A673 (cell line): ENCODE data around the gene RUNX2. TPM values are rescaled to one million over a fixed set of nuclear protein-coding genes. Genes with fewer than 3 reads are reported as not detected.

Source experiments
- BruUV-seq: library from RNA; stranded (reverse); fragments of 400-500 nt; replicated peaks from 2 replicates; lab custom pipeline; 2021; lab: Mats Ljungman, UMichigan
- CTCF ChIA-PET: fragments of 300-600 bp; sonication (Branson Sonifier 250); formaldehyde crosslinking; loops from one replicate; lab custom pipeline; 2022; ENCODE audit warnings: antibody characterized with exemption; lab: Charles Lee
- POLR2A ChIA-PET: fragments of 300-600 bp; sonication (Branson Sonifier 250); formaldehyde crosslinking; loops from one replicate; lab custom pipeline; 2022; ENCODE audit warnings: antibody characterized with exemption; ENCODE audit not compliant: low non-redundant PET; lab: Charles Lee
- DNase-seq: peaks from one replicate; pipeline ENCODE4 v3.0.0-alpha.2; 2015; ENCODE audit warnings: low spot score
- H3K27ac ChIP-seq: fragments of 200-600 bp; sonication (generic); 2 replicates; pipeline ENCODE4 v1.5.1; 2016; ENCODE audit warnings: mixed run types, low read depth, mild to moderate bottlenecking, mixed read lengths, antibody characterized with exemption, low read length; ENCODE audit not compliant: poor library complexity, severe bottlenecking
- H3K27me3 ChIP-seq: fragments of 200-600 bp; sonication (generic); replicated peaks from 2 replicates; pipeline ENCODE4 v1.6.1; 2017; ENCODE audit warnings: mixed run types, low read depth, mild to moderate bottlenecking, mixed read lengths, antibody characterized with exemption, low read length; ENCODE audit not compliant: insufficient read depth, poor library complexity
- H3K36me3 ChIP-seq: fragments of 200-600 bp; sonication (generic); 2 replicates; pipeline ENCODE4 v1.6.1; 2016; ENCODE audit warnings: mixed run types, mild to moderate bottlenecking, mixed read lengths, antibody characterized with exemption, low read length; ENCODE audit not compliant: insufficient read depth, poor library complexity, severe bottlenecking
- H3K4me1 ChIP-seq: fragments of 200-600 bp; sonication (generic); 2 replicates; pipeline ENCODE4 v1.6.1; 2017; ENCODE audit warnings: mixed run types, mild to moderate bottlenecking, mixed read lengths, antibody characterized with exemption, low read length; ENCODE audit not compliant: insufficient read depth, poor library complexity, severe bottlenecking
- H3K4me3 ChIP-seq: fragments of 200-600 bp; sonication (generic); 2 replicates; pipeline ENCODE4 v1.5.1; 2016; ENCODE audit warnings: low read depth, mixed run types, mild to moderate bottlenecking, mixed read lengths, low read length; ENCODE audit not compliant: poor library complexity, severe bottlenecking
- H3K9me3 ChIP-seq: fragments of 200-600 bp; sonication (generic); 2 replicates; pipeline ENCODE4 v1.6.1; 2016; ENCODE audit warnings: mixed run types, low read depth, mild to moderate bottlenecking, mixed read lengths, antibody characterized with exemption, low read length; ENCODE audit not compliant: poor library complexity, severe bottlenecking
- CTCF ChIP-seq: fragments of 300-800, 200-600 bp; sonication (generic); conservative IDR thresholded peaks from 2 replicates; pipeline ENCODE4 v1.5.1; 2017; ENCODE audit warnings: low read depth, mild to moderate bottlenecking, antibody characterized with exemption, low read length, moderate library complexity, mixed read lengths
- EZH2 ChIP-seq: fragments of 200-600 bp; sonication (generic); IDR thresholded peaks from 2 replicates; pipeline ENCODE4 v1.6.1; 2017; ENCODE audit warnings: borderline replicate concordance, low read depth, mild to moderate bottlenecking, mixed read lengths, antibody characterized with exemption, low read length; ENCODE audit not compliant: poor library complexity, severe bottlenecking
- intact Hi-C: fragments of 100-400 bp; cut with micrococcal nuclease; formaldehyde crosslinking; loops from one replicate; pipeline ENCODE4 v1.10.0; 2022; ENCODE audit not compliant: unreplicated experiment
- total RNA-seq: library from RNA; stranded (reverse); gene quantifications from 2 replicates; pipeline ENCODE4 v1.2.3, GENCODE V29; 2021

Gene RUNX2
- total RNA-seq, 1 experiment from 2014 or later: 4.9 TPM

GRCh38 chr6:45707176-45707575 is 379.0 kb downstream of the RUNX2 start:
- no peak overlapping the region for H3K27ac ChIP-seq
- H3K27me3 ChIP-seq: no peaks in the 10 kb centered on the region
- no peaks in the 10 kb centered on the region for H3K9me3 ChIP-seq
- ChIA-PET CTCF (no interaction called here), POLR2A (interaction anchor here (0.9 kb wide), 1 partner anchor 1050 kb away, joined by 5 read pairs; no protein-coding TSS in a partner anchor)
- H3K36me3 ChIP-seq: no peaks in the 10 kb centered on the region
- no peak for DNase-seq
- no peaks in the 10 kb centered on the region for H3K4me1 ChIP-seq
- TF ChIP-seq EZH2 (no peak), CTCF (no peak)
- no TSS peak for BruUV-seq
- H3K4me3 ChIP-seq: no peak overlapping the region
- intact Hi-C loops: no loop called here

GRCh38 chr6:45709781-45710220 is 381.7 kb downstream of the RUNX2 start:
- TF ChIP-seq CTCF: no peak
- no peak for TF ChIP-seq EZH2
- Histone ChIP-seq H3K9me3 (no peaks in the 10 kb centered on the region), H3K4me1 (peaks cover 5% of the 10 kb centered on the region), H3K4me3 (no peak overlapping the region), H3K27me3 (no peaks in the 10 kb centered on the region), H3K27ac (no peak overlapping the region), H3K36me3 (no peaks in the 10 kb centered on the region)
- DNase-seq: no peak
- intact Hi-C loops: loop anchor here (5.0 to 10.0 kb wide), 2 partner anchors 288 to 1235 kb away; no protein-coding TSS in a partner anchor
- POLR2A ChIA-PET: no interaction called here
- no TSS peak for BruUV-seq
- CTCF ChIA-PET: no interaction called here

- H3K27ac ChIP-seq: no peak overlapping the region
- intact Hi-C loops: loop anchor here (5.0 to 10.0 kb wide), 2 partner anchors 288 to 1236 kb away; no protein-coding TSS in a partner anchor
- no TSS peak for BruUV-seq
- CTCF ChIA-PET: no interaction called here
- no peaks in the 10 kb centered on the region for H3K36me3 ChIP-seq
- POLR2A ChIA-PET: no interaction called here
- no peaks in the 10 kb centered on the region for H3K27me3 ChIP-seq
- H3K9me3 ChIP-seq: no peaks in the 10 kb centered on the region
- no peak overlapping the region for H3K4me3 ChIP-seq
- no peak for DNase-seq
- TF ChIP-seq CTCF: no peak
- no peak for TF ChIP-seq EZH2
- peaks cover 5% of the 10 kb centered on the region for H3K4me1 ChIP-seq
Measured at GRCh38 chr6:45710304-45710821, 382.2 kb downstream of the RUNX2 start.
